Cardiac fibroblast (primary cell): ENCODE data around the gene CDHR3.
A peak's percentile ranks its signal among the peaks of the same experiment; 100 is the strongest.

Experiments used
- DNase-seq, 2 donors: peaks; one replicate each; pipeline versions ENCODE4 v3.0.0 to v3.0.0-alpha.2; 2010; ENCODE audit warnings: low read depth in 2 of 2
- H3K4me3 ChIP-seq, 2 donors: replicated peaks in 1 of 2; 1 replicate in 1 of 2; 2 replicates in 1 of 2; pipeline ENCODE4 v1.5.1; 2011; ENCODE audit warnings: low read depth in 2 of 2, low read length in 2 of 2, mild to moderate bottlenecking in 2 of 2, moderate library complexity in 1 of 2
- CTCF ChIP-seq: IDR thresholded peaks from one replicate; pipeline ENCODE4 v1.5.1; 2011; ENCODE audit warnings: low read depth, mild to moderate bottlenecking, low read length, inconsistent platforms

The CDHR3 gene

GRCh38 chr7:106064771-106065574, 101.9 kb downstream of the CDHR3 start:
- peak overlapping the region; percentile 21 to 33 for H3K4me3 ChIP-seq

GRCh38 chr7:106065575-106066500, 102.8 kb downstream of the CDHR3 start:
- peak overlapping the region; percentile 21 to 33 for H3K4me3 ChIP-seq
- DNase-seq: peak in 1 of 2 donors; percentile 39
- no peak for TF ChIP-seq CTCF

More at GRCh38 chr7:106064771-106065574, 101.9 kb downstream of the CDHR3 start:
- DNase-seq: peak; percentile 93 to 97
- no peak for TF ChIP-seq CTCF

GRCh38 chr7:106067678-106068077, 104.6 kb downstream of the CDHR3 start:
- TF ChIP-seq CTCF: no peak
- no peak overlapping the region for H3K4me3 ChIP-seq
- DNase-seq: no peak

- no peak for TF ChIP-seq CTCF
- no peak overlapping the region for H3K4me3 ChIP-seq
- DNase-seq: no peak
Measured at GRCh38 chr7:106068538-106068961, 105.5 kb downstream of the CDHR3 start.

- peak in 1 of 2 donors; percentile 41 for DNase-seq
- TF ChIP-seq CTCF: no peak
- no peak overlapping the region for H3K4me3 ChIP-seq
Measured at GRCh38 chr7:106068986-106069385, 105.9 kb downstream of the CDHR3 start.

- no peak overlapping the region for H3K4me3 ChIP-seq
- no peak for DNase-seq
- TF ChIP-seq CTCF: no peak
Measured at GRCh38 chr7:106069471-106070200, 106.6 kb downstream of the CDHR3 start.
